Measurements from ENCODE around the gene GATAD1.
"Not testable (repeated sequence)": the region's sequence is repeated elsewhere in the genome, so short reads cannot be mapped to it uniquely, and the experiment has no call there.

Gene GATAD1, protein sequence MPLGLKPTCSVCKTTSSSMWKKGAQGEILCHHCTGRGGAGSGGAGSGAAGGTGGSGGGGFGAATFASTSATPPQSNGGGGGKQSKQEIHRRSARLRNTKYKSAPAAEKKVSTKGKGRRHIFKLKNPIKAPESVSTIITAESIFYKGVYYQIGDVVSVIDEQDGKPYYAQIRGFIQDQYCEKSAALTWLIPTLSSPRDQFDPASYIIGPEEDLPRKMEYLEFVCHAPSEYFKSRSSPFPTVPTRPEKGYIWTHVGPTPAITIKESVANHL

GRCh38 chr7:92447345-92448204, at the start of gene GATAD1:
GATAD1 (plus strand) TSS chr7:92447482; CDS start chr7:92447730, 248 bp downstream.
- peak; percentile 81 for DNase-seq

DNA sequence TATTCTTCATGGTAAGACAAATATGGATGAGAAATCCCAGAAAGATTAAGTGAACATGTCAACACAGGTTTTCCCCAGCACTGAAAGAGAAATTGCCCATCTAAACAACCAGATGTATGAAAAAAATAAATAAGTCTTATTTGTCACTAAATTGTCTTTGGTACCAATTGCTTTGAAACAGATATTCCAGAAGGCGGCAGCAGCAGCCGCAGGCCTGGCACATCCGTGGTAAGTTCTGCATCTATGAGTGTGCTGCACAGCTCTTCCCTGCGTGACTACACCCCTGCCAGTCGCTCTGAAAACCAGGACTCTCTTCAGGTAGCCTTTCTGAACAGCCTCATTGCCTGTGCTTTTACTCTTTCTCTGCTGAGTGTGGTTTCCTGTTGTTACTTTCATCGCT, 49.7 kb upstream of the GATAD1 start:
- no peak for DNase-seq

DNA sequence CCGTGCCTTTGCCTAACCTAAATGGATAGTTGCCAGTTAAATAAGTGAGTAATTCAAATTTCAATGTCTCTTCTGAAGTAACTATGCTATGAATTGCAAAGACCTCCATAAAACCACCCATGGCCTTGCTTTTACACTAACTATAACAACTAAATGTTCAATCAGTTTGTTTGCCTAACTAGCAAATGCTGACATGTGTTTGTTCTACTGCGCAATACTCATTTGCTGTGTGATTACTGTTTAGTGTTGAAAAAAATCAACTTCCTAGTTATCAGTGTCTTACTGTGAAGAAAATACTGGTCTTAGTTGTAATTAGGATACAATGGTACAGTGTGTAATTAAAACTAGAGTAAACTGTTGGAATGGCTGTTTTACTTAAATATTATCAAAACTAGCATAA, 47.3 kb upstream of the GATAD1 start:
- no peak for DNase-seq

- no peak for DNase-seq
These were observed 44.1 kb upstream of the GATAD1 start for GRCh38 chr7:92402920-92403759.

GRCh38 chr7:92403760-92404074, 43.6 kb upstream of the GATAD1 start:
- no peak for DNase-seq

DNA sequence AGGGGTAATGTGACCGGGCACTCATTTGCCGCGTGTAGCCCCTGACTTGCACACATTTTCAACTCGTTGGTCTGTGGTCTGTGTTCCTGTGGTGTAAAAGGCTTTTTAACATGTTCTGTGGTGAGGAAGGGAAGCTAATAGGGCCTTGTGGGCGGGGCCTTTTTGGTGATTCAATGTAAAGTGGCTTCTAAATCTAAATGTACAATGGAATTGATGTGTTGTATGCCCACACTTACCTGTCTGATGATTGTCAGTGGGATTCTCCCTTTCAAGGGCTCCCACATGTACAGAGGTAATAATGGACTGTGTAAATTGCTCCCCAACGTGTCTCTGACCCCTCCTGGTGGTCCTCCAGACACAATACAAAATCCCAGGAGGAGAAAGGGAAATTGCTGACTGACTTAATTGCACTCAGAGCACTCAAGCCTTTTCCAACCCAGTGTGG, 43.1 kb upstream of the GATAD1 start:
- DNase-seq: peak; percentile 95

DNA sequence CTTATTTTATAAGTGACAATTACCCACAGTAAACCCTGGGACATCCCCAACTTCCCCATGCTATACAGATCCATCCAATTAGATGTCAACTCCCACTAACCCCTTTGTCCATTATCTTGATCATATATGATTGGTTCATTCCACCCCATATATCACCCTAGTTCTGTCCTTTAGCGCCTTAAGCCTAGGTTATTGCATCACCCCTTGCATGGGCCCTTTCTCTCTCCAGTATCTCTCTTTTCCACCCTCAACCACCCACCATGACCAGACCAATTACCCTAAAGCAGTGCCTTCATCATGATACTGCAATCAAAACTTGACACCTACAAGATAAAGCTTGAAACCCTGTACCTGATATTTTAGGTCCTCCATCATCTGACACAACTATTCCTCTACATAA, 37.9 kb upstream of the GATAD1 start:
- DNase-seq: no peak

- not testable (repeated sequence) for DNase-seq
These were observed 37.1 kb upstream of the GATAD1 start for GRCh38 chr7:92410162-92410561.

- DNase-seq: no peak
These were observed 34.5 kb upstream of the GATAD1 start for GRCh38 chr7:92412745-92413144.

DNA sequence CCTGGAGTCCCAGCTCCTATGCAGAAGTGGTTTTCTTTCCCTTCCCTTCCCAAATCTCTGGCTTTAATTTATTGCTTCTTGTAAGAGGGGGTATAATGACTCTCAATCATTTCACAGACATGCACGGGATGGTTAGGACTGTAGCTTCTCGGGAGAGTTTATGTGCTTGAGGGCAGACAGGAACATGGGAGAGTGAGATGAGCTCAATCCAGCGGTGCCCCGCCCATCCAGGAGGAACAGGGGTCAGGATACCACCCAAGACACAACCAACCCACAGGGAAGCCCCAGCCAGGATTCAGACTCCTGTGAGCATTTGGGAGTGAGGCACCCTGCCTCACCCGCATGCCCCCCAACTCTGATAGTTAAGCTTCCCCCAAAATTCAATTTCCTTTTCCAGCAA, 33.7 kb upstream of the GATAD1 start:
- DNase-seq: no peak

- peak; percentile 16 for DNase-seq
These were observed 32.1 kb upstream of the GATAD1 start for GRCh38 chr7:92415225-92415624.

GRCh38 chr7:92417913-92418312, 29.4 kb upstream of the GATAD1 start:
- DNase-seq: no peak

DNA sequence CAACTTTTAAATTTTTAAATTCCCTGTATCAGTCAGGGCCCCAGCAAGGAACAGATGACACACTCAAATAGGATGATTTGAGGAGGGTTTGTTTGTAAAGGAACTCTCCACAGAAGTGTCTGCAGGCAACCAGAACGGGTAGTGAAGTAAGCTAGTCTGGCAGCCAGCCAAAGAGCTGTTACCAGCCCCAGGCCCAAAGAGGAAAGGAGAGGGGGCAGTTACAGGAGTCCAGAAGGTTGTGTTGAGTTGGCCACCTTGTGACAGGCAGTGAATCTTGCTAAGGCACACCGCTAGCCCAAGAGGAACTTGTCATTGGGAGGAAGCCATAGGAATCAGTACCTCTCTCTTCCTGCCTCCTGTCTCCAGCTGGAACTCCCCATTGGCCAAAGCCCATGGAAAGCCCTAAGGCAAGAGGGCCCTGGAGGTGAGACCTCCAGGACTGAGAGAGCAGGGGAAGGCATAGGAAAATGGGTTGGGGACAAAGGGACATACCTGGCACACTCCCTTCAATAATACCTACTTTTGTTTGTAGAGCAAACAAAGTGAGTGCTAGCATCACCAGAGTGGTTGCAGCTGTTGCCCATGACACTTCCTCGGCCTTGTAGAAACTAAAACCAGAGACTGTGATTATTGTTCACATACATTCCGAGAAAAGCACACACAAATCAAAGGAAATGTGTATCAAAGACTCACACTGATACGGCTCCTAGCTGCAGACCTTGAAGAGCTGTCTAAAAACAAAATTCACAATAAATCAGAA, 25.4 kb upstream of the GATAD1 start:
- DNase-seq: peak; percentile 18

DNA sequence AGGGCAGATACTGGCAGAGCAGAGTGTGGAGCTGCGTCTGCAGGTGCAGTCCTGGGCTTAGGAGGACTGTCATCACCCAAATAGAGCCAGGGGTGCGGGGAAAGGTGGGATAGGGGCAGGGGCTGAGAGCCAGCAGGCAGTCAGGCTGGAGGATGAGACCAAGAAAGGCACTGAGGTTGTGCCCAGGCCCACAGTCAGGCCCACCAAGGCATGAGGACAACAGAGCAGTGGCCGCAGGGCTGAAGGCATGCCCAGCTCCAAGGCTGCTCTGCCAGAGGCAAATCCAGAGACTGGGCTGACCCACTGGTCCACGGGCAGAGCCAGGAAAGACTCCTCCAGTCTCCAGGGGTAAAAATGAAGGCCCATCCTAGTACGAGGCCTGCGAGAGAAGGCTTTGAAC, 24.4 kb upstream of the GATAD1 start:
- no peak for DNase-seq

- peak; percentile 39 for DNase-seq
These were observed 23.6 kb upstream of the GATAD1 start for GRCh38 chr7:92423710-92424131.

DNA sequence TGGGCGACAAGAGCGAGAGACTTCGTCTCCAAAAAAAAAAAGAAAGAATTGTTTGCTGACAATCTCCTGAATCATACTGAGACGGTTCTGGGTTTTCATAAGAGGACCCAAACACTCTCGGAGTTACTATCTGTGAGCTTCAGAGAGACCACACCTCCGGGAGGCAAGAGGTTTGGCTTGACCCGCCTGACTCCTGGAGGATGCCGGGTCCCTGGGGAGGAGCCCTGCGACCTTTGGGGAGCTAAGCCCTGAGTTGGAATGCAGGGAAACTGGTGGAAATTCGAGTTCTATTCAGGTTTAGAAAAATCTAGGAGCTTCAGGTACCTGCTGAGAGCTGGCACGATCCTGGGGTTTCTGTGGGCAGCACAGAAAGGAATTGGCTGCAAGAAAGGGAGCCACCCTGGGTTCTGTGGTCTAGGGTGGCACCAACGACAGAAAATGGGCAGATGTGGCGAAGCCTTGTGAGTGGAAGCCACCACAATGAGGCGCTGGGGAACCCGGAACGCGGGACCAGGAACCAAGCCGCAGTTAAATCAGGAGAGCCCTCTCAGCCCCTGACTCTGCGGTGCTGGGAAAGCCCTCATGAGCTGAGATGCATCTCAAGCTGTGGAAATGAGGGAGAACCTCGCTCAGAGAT, 21.9 kb upstream of the GATAD1 start:
- peak; percentile 15 for DNase-seq

DNA sequence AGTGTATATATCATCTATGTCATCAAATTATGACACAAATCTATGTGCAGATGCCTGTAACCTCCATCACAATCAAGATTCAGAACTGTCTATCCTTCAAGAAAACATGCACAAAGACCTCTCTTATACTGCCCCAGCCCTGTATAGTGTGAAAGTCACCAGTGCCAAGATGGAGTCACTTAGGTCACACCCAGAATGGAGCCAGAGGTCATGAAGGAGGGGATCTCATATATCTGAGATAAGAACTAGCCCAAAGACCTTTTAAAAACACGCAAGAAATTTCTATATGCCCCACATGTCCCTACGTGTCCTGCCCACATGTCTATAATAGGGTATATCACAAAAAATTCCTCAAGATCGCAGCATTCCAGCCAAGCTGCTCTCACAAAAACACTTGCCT, 20.1 kb upstream of the GATAD1 start:
- no peak for DNase-seq

DNA sequence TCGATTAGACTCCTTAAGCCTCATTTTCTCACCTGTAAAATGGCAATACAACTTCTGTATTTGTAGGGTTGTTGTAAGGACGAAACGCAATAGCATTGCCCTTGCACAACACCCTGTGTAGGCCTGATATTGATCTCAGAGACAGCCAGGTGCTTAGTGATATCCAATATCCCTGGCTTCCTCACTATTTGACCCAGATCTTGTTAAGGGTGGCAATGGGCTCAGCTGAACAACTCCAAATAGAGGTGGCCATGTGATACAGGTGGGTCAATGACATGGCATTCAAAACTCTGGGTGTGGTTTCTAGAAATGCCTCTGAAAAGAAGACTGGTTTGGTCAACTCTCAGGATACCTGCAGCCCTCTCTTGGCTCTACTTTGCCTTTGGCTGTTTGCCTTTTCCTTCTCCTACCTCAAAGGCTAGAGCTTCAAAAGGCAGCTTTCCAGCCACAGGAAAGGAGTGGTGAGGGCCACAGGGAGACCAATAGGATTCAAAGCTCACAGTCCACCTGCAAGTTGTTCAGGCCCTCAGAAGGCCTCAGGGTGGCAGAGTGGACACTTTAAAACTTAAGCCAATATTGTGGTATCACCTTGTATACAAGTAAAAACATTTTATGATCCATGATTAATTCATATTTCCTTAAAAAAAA, 14.9 kb upstream of the GATAD1 start:
- DNase-seq: no peak

- DNase-seq: no peak
These were observed 14.3 kb upstream of the GATAD1 start for GRCh38 chr7:92433019-92433418.

DNA sequence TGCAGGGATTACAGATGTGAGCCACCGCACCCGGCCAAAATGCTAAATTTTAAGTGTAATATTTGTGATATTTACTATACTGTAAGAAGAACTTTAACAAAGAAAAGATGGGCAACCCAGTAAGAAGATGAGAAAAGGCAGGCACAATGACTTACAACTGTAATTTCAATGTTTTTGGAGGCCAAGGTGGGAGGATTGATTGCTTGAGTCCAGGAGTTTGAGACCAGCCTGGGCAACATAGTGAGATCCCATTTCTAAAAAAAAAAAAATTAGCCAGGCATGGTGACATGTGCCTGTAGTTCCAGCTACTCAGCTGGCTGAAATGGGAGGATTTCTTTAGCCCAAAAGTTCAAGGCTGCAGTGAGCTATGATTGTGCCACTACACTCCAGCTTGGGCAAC, 11.7 kb upstream of the GATAD1 start:
- DNase-seq: no peak

DNA sequence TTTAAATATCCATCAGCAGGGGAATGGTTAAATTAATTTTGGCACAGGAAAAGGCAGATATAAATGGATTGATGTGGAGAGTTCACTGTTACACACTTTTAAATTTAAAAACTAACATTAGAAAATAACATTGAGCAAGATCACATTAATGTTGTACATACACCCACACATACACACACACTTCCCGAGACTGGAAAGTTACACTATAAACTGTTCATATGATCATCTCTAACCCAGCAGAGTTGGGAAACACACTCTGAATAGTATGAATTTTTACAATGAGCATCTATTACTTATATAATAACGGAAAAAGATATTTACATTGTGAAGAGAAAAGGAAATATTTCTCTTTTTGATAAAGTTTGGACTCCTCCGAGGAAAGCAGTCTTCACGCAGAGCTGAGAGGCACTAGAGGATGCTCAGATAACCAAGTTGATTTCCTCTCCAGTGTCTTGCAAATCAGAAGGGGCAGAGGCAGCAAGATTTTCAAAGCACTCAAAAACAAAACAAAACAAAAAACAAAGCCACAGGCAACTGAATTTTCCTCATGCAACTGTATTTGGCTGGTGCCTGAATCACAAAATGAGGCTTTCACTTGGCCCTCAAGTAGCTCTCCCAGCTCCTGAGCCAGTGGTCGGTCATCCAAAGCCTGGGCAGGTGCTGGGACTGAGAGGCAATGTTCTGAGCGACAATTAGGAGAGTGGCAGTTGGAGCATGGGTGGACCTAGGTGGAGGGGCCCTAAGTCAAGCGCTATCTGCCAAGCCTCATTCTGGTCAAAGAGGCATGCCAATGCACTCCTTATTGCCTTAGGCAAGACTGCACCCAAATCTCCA, 10.5 kb upstream of the GATAD1 start:
- DNase-seq: no peak
